SK-N-SH treated with all-trans-retinoic acid at 6 μM for 48 hours (cell line): Measurements from ENCODE around the gene CNTNAP2.

Experiments
- PPARA ChIP-seq: fragments of 250-450 bp; sonication (Bioruptor Pico); IDR thresholded peaks from 2 replicates; pipeline ENCODE4 v1.5.0; 2020; ENCODE audit warnings: mild to moderate bottlenecking, borderline replicate concordance
- SNAI2 ChIP-seq: fragments of 250-450 bp; sonication (Bioruptor Pico); IDR thresholded peaks from 2 replicates; pipeline ENCODE4 v1.5.0; 2020; ENCODE audit warnings: mild to moderate bottlenecking, moderate library complexity
- ZNF8 ChIP-seq: fragments of 450-650 bp; formaldehyde crosslinking; IDR thresholded peaks from 2 replicates; pipeline ENCODE4 v1.5.0; 2020; ENCODE audit warnings: mild to moderate bottlenecking, moderate library complexity

DNA sequence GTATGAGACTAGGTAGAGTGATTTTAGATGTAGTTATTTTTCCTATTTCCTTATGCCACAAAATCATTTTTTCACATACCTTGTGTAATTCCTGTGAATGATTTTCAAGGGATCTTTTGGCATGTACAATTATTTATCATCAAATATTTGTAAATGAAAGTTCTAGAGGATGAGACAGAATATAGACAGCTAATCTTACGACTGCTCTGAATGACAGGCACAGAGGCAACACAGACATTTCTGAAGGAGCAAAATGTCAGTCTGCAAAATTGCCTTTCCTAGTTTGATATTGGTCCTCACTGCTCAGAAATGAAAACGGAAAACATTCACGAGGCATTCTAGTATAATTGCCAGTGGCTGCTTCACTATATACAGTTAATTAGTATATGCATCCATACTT lies 1663.3 kb downstream of the CNTNAP2 start:
- TF ChIP-seq ZNF8 (CRISPR knock-in tag): no peak
- no peak for TF ChIP-seq PPARA (CRISPR knock-in tag)
- TF ChIP-seq SNAI2: no peak
